ENCODE data around the gene HECA.

DNA sequence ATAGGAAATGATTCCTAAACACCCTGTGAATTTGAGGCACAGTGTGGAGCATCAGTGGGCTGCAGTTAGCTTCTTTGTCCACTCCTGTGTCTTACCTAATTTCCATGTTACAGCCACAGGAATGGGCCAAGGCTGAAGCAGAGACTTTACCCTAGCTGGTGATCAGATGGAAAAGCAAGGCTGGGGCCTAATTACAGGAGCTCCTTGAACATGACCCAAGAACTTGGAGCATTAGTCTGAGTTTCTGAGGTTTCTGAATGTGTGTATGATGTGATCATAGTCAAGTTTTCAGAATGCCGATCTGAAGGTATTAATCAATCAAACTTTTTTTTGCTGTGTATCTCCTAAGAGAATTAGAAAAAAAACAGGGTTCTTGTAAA lies 18.0 kb downstream of the HECA start:
- TF ChIP-seq REST (IDR thresholded peaks at IDR 0.05; ENCODE audit: low read depth) (no peak), CEBPB (IDR thresholded peaks at IDR 0.05) (no peak), NFIC (IDR thresholded peaks at IDR 0.05) (no peak), YY1 (IDR thresholded peaks at IDR 0.05; ENCODE audit: low read depth) (no peak)

All from Ishikawa (cell line).